Measurements from ENCODE around the gene LARGE1. TPM values are rescaled to one million over a fixed set of nuclear protein-coding genes. Genes with fewer than 3 reads are reported as not detected.
A peak's percentile ranks its signal among the peaks of the same experiment; 100 is the strongest.

LARGE1 gene
- total RNA-seq, 1 experiment from 2014 or later: 4.6 TPM

DNA sequence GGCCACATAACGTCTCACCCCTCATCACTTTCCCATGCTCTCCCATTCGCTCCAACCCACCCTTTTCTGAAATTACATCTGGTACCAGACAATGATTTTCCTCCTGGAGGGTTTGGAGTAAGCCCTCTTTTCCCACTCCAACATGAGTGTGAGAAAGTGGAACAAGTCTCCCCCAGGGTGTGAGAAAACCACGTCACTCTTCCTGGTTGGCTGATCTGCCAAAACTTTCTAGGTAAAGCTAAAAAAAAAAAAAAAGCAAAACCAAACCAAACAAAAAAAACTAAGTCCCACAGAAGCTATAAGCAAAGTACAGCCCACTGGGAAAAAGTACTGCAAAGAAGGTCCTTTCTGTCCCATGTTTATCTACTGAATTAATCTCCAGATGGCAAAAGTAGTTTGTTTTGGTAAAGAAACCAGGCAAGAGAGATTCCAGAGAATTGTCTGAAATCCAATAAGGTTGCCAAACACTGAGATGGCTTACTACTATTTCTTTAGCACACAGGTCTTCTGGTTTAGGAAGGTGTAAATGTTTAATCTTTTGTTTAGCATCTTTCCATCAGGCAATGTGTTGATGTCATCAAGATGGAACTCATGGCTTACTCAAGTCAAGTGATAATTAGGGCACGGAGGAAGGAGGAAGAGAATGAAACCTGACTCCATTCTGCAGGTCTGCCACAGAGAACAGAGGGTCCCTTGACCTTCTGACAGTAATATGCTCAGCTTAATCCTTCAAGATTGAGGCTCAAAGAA is 395.6 kb downstream of the LARGE1 start:
- no peak for DNase-seq (ENCODE audit: low spot score)

DNA sequence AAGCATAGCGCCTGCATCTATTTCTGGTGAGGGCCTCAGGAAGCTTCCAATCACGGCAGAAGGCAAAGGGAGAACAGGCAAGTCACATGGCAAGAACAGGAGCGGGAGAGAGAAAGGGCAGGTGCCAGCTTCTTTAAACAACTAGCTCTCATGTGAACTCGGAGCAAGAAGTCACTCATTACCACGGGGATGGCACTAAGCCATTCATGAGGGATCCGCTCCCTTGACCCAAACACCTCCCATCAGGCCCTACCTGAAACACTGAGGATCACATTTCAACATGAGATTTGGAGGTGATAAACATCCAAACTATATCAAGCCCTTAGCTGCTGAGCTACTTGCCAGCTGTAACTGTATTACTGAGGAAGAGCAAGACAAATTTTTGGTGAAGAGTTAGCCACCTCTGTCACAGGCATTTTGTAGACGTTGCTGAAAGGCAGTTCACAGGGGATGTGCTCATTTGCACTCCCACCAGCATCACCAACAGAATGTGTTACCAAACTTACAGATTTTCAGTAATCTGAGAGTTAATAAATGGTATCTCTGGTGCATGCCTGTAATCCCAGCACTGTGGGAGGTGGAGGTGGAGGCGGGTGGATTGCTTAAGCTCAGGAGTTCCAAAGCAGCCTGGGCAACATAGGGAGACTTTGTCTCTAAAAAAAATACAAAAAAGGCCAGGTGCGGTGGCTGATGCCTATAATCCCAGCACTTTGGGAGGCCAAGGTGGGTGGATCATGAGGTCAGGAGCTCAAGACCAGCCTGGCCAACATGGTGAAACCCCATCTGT is 398.2 kb downstream of the LARGE1 start:
- DNase-seq (ENCODE audit: low spot score): no peak

DNA sequence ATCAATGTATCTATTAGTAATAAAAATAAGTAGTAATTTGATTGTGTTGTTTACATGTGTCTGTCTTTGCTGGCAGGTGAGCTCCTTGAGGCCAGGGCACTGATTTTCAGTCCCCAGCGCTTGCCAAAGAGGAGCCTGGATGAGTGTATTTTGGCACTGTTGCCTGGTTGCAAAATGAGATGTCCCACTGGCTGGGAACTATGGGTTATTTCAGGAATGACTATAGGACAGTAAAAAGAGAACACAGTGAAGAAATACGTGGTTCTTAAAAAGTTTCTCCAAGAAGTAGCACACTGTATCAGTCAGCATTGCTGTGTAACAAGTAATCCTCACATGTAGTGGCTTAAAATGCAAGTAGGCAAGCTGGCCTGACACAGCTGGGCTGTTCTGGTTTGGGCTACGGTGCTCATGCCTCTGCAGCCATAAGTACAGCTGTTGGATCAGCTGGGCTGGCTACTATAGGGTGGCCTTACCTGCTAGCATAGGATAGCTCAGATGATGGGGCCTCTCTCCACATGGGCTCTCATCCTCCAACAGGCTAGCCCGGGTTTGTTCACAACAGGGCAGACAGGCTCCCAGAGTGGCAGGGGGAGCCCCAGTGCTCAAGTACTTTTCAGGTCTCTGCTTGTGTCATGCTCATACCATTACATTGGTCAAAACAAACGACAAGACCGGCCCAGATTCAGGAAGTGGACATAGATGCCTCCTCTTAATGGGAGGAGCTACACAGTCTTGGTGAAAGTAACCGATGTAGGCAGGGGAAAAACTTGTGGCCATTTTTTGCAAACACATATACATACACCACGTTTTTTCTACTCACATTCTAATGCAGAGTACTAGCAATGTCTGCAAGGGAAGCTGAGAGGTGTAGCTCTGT is 399.1 kb downstream of the LARGE1 start:
- DNase-seq (ENCODE audit: low spot score): no peak

DNA sequence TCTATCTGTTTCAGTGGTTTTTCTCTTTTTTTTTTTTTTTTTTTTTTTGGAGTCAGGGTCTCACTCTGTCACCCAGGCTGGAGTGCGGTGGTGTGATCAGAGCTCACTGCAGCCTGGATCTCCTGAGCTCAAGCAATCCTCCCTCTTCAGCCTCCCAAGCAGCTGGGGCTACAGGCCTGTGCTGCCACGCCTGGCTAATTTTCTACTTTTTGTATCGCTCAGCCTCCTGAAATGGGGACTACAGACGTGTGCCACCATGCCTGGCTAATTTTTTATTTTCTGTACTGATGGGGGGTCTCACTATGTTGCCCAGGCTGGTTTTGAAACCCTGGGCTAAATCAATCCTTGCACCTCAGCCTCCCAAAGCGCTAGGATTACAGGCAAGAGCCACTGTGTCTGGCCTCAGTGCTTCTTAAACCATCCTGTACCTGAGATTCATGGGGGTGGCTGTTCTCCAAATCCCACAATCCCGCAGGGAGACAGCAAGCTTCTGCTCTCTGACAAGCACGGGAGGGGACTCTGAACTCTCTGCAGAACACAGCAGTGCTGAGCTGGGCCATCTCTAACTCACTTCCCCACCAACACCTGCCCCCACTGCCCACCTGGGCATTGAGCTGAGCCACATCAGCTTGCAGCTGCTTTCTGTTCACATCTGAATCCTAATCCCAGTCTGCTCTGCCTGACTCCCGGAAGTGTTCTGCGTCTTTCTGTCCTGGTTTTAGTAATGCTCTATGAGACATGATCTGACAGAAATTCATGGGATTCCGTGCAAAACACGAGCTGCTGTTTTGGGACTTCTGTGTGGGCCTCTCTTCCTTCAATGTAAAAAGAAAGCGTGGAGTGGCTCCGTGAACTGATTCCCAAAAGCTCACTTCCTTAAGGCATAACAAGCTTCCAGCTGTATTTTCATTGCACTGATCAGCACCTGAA is 400.0 kb downstream of the LARGE1 start:
- DNase-seq (ENCODE audit: low spot score): no peak

DNA sequence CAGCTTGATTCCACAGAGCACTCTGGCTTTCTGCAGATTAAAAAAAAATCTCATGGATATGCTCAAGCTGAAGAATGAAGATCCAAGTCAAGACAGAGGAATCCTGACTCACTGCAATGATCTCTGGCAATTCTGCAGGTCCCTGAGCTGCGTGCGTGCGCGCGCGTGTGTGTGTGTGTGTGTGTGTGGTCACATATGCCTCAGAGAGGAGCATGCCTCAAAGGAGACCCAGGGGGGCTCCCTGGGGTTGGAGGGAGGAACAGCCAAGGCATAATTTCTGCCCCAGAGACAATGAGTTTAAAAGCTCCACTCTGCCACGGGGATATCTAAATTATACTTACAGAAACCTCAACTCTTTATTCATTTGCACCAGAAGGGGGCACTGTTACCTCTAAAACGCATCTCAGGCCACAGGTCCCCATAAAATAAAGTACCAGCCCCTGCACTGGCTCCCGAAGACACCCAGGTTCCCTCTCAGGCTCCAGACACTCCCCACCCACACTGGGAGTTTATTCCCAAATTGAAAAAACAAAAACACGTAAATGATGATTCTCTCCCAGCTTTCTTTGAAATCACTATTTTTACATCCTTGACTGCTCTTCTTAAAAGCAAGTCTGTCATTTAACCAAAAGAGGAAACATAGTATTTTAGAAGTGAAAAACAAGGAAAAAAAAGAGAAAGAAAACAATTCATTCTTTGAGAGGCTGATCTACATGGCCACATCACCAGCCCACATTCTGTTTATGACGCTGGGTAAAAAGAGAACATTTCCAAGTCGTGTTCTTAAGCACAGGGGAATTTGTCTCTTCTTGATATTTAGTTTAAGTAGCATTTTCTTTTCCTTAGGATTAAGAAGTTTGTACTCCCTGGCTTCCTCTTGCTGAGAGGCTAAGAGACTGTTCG is 401.0 kb downstream of the LARGE1 start:
- DNase-seq (ENCODE audit: low spot score): peak; percentile 17

DNA sequence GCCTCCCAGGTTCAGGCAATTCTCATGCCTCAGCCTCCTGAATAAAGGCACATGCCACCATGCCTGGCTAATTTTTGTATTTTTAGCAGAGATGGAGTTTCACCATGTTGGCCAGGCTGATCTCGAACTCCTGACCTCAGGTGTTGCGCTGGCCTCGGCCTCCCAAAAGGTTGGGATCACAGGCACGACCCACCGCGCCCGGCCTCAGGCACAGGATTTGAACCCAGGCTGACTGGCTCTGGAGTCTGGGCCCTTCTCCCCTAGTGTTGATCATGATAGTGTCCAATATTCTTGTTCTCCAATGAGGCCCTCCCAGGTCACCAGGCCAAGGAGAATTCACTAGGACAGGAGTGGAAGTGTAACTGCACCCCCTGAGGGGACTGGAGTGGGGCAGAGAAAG is 401.9 kb downstream of the LARGE1 start:
- DNase-seq (ENCODE audit: low spot score): no peak

DNA sequence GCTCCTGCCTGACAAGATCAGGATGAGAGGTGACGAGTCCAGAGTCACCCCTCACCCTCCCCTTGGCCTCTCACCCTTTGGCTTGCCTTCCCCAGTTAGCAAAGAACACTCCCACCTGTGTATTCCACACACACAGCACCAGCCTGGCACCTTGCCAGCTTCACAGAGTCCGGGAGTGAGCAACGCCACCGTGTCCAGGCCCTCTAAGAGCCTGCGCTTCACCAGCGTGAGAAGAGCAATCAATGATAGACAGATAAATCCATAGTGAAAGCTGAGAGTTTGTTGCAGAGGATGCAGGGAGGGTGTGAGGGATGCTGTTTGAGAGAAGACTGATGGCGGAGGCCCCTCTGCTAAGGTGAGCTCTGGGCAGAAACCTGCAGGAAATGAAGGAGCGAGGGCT is 404.5 kb downstream of the LARGE1 start:
- DNase-seq (ENCODE audit: low spot score): no peak

DNA sequence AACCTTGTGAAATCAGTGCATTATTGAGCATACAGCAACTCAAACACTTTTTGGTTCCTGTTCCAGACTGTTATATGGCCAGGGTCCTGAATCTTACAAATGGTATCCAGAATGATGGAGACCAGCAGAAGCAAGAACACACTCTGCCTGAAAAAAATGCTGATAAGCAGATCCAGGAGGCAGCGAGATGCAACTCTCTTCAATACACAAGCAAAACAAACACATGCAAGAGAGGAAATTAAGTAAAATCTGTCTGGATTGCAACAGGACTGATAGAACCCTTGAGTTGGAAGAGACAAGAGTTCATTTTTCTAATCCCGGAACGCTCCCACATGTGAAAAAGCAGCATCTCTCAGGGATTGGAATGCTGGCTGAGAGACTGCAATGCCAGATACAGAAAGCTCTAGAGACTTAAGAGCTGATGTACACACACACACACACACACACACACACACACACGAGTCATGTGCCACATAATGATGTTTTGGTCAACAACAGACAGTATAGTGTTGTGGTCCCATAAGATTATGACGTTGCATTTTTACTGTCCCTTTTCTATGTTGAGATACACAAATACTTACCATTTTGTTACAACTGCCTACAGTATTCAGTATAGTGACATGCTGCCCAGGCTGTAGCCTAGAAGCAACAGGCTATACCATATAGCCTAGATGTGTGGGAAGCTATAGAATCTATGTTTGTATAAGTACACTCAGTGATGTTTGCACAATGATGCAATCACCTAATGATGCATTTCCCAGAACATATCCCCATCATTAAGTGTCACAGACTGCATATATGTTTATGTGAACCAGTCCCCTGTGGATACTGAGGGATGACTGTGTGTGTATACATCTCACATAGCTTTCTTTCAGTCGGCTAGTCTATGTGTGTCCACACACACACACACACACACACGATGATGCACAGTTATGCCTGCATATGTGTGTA is 406.6 kb downstream of the LARGE1 start:
- DNase-seq (ENCODE audit: low spot score): no peak

DNA sequence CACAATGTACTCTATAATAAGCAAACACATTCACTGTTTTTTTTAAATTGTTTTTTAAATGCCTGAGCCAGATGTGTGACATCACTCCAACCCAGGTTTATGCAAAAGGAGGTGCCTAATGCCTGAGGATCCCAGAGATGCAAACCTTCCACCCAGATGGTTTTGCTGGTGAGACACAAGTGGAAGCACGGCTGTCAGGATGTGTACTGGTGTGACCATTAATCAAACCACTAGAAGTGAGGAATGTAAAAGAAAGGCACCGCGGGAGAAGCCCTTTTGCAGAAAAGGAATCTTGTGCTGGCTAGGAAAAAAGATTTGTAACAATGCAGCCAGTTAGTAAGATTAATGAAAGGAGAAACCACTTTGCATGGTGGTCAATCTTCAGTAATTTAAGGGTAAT is 407.4 kb downstream of the LARGE1 start:
- DNase-seq (ENCODE audit: low spot score): no peak

DNA sequence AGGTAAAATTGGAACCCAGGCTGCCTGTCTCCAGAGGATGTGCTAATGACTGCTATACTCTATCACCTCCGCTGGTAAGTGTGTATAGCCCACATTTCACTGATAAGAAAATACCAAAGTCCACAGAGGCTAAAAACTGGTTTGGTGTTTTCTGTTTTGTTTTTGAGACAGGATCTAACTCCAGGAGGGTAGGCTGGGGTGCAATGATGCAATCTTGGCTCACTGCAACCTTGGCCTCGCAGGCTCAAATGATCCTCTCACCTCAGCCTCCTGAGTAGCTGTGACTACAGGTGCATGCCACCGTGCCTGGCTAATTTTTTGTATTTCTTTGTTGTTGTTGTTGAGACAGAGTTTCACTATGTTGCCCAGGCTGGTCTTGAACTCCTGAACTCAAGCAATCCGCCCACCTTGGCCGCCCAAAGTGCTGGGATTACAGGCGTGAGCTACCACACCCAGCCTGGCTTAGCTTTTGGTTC is 409.8 kb downstream of the LARGE1 start:
- DNase-seq (ENCODE audit: low spot score): no peak

DNA sequence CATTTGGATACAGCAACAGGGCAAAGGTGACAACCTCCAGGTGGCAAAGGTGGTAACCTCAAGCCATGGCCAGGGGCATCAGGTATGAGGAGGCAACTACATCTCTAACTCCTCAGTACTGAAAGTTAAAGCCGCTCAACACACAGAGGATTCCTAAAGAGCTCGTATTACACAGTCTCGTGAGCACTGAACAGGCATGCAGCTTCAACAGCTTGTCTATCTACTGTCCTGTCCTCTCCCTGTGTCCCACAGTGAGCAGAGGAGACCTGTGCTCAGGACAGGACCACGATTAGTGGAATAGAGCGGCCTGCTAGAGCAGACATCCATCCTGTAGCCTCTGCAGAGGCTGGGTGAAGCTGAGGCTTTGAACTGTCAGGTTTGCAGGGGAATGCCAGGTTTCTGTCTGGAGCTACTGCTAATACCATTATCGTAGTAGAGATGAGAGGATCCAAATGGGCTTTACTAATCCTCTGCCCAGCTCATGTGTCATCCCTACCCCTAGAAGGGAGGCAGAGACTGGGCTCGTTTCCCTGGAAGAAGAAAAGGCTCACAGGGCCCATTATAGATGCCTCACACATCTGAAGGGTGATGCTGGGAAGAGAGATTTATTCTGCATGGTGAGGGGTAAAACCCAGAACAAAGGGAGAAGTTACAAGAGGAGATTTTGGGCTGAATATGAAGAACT is 415.2 kb downstream of the LARGE1 start:
- no peak for DNase-seq (ENCODE audit: low spot score)

DNA sequence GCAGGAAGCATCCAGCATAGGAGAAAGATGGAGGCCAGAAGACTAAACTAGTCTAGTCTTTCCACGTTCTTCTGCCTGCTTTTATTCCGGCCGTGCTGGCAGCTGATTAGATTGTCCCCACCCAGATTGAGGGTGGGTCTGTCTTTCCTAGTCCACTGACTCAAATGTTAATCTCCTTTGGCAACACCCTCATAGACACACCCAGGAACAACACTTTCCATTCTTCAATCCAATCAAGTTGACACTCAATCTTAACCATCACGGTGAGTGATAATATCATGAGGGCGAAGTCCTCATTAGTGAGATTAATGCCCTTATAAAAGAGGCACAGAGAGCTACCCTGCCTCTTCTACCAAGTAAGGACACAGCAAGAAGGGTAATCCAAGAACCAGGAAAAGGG is 424.2 kb downstream of the LARGE1 start:
- DNase-seq (ENCODE audit: low spot score): no peak

DNA sequence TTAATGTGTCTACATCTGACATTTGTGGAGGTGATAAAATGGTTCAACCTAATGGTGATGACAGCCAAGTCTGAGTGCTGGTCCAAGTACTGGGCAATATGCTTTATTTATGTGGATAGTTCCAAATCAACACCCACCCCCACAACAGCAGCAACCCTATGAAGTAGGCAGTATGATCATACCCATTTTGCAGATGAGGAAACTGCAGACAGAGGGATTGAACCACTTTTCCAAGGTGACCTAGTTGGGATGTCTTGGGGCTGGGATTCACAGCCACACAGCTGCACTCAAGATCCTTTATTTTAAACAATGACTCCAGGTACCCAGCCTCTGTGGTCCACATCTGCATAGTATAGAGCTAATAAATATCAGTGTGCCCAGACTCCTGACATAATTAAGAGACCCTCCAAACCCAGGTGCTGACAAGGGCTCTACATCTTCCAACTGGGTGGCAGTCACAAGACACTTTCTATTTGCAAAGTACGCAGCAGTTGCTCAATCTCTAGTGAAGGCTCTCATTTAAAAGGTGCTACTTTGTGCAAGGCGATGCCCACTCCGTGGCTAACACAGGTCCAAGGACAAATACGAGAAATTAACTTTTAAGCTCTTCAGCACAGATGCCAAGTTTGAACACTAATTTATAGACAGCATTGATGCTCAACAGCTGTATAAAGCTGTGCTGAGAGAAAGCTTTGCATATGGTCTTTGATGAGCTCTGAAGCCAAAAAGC is 426.6 kb downstream of the LARGE1 start:
- no peak for DNase-seq (ENCODE audit: low spot score)

DNA sequence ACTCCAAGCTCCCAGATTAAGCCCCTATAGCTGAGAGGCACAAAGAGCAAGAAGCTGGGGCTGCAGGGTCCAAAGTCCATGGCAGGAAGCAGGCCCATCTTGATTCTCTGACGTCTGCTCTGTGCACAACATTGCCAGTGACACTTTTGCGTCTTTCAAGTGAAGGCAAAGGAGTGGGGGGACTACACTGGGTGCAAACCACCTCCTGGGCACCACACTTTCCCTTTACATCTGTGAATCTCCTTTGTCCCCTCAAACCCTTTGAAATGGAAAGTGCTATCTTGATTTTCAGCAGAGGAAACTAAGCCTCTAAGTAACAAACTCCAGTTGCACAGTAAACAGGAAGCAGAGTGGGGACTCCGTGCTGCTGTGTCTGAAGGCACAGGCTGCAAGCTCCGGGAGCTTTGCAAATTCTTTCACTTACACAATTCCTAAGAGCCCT is 428.0 kb downstream of the LARGE1 start:
- DNase-seq (ENCODE audit: low spot score): no peak

DNA sequence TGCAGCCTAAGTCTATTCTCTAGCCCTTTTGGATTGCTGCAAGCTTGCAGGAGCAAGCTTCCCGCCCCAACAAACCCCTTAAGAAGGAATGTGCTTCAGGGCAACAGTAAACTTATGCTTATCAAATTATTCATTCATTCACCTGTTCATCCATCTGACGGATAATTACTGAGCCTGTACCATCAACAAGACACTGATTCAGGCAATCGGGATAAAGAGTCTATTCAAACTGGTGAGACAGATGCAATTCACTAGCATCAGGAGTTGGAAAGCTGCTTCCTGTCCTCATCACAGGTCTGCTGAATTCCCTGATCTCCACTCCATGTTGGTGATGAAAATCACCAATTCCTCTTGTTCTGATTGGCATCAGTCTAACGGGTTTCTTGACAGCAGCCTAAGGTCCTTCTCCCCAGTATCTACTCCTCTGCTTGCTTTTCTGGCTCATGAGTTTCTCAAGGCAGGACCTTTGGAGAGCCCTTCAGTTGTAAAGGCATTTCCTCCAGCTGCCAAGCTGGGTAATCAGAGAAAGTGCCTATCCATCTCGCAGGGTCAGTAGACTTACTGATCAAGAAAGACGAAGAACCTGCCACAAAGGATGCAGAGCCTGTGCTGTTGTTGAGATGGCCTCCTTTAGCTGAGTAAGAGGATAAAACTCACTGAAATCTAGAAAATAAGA is 433.1 kb downstream of the LARGE1 start:
- no peak for DNase-seq (ENCODE audit: low spot score)

DNA sequence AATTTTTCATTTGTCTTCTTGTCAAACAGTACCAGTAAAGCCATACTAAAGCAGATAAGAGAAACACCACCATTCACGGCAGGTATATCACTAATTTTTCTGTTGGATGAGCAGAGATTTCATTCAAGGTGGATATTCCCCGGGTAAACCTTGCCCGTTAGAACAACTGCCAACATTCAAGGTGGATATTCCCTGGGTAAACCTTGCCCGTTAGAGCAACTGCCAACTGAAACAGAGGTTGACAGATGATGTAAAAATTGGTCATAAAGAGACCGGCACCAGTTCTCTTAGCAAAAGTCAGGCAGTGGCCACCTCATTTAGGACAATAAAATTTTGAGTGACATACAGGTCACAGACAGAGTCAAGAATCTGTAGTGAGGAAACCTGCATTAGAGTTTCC is 438.7 kb downstream of the LARGE1 start:
- DNase-seq (ENCODE audit: low spot score): no peak

Data from H4 (cell line).